Activated T-cell treated with anti-CD3 and anti-CD28 coated beads, Interleukin-2, amount 50 U/mL, for 24 hours (primary cell): ENCODE data around the gene GLB1L2.
"Not testable (repeated sequence)": the region's sequence is repeated elsewhere in the genome, so short reads cannot be mapped to it uniquely, and the experiment has no call there.

Source experiments
- DNase-seq: peaks from one replicate; pipeline ENCODE4 v3.0.0-alpha.2; 2020
- H3K27ac Mint-ChIP-seq: 2 replicates; pipeline ENCODE4 v1.8.0; 2020; ENCODE audit warnings: mild to moderate bottlenecking, mixed read lengths
- H3K27me3 Mint-ChIP-seq: 2 replicates; pipeline ENCODE4 v1.8.0; 2020; ENCODE audit warnings: mixed read lengths
- H3K36me3 Mint-ChIP-seq: 2 replicates; pipeline ENCODE4 v1.8.0; 2020; ENCODE audit warnings: low read depth, mixed read lengths
- H3K4me1 Mint-ChIP-seq: 2 replicates; pipeline ENCODE4 v1.8.0; 2020; ENCODE audit warnings: low read depth, mixed read lengths
- H3K4me3 Mint-ChIP-seq: 2 replicates; pipeline ENCODE4 v1.8.0; 2020; ENCODE audit warnings: mild to moderate bottlenecking, moderate library complexity, mixed read lengths
- H3K9me3 Mint-ChIP-seq: 2 replicates; pipeline ENCODE4 v1.8.0; 2020; ENCODE audit warnings: mixed read lengths

GLB1L2 gene

DNA sequence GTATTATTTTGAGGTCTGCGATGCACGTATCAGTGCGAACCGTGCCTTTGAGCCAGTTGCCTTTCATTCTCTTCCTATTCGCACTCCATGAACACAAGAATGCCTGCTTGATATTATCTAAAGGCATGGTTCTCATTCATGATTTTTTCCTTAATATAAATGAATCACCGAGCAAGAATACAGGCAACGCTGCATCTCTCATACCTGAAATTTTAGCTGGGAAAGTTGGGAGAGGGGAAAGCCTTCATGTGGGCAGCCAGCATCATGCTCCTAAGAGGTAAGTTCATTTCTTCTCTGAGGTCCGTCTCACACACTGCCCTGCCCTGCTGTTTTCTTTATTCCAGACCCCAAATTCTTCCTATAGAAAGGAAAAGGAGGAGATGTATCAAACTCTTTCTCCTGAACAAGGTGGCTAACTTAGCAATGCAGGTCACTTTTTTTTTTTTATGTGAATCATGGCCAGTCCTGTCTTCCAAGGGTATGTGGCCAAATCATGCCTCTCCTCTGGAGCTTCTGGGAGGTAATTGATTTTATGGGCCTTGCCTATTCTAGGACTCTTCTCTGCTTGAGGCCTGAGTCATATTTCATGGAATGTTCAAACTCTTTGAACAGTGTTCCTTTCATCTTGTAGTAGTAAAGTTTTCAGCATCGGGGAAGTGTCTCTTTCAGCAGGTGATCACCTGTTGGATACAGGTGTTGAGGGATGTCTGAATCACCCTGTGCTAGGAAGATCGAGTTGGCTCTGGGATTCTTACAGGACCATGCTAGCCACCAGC, 3.2 kb downstream of the GLB1L2 start:
- Mint-ChIP-seq H3K4me3 (no peak overlapping the region), H3K27ac (no peak overlapping the region), H3K4me1 (peaks cover 24% of the 10 kb centered on the region), H3K9me3 (no peaks in the 10 kb centered on the region), H3K27me3 (peaks cover 24% of the 10 kb centered on the region), H3K36me3 (peaks cover 3% of the 10 kb centered on the region)
- DNase-seq, result no peak

GRCh38 chr11:134337051-134337450, 5.3 kb downstream of the GLB1L2 start:
- Mint-ChIP-seq H3K27ac (no peak overlapping the region), H3K36me3 (peaks cover 3% of the 10 kb centered on the region), H3K9me3 (no peaks in the 10 kb centered on the region), H3K4me3 (no peak overlapping the region), H3K27me3 (peaks cover 9% of the 10 kb centered on the region), H3K4me1 (peaks cover 16% of the 10 kb centered on the region)
- no peak for DNase-seq

DNA sequence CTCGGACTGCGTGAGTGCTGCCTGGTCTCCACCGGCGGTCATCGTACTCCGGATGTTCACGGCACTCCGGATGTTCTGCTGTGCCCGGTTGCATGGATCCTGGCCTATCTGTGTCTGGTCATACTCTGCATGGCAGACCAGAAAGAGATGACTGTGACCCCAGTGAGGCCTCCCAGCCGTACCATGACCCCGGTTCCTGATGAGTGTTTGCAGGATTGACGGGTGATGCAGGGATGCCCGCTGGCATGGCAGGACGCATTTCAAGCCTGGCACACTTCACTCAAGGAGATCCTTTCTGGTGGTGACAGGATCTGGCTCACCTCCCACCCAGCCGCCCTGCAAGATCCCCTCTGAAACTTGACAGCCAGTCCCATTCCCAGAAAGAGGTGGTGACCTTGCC, 6.3 kb downstream of the GLB1L2 start:
- Mint-ChIP-seq H3K9me3 (no peaks in the 10 kb centered on the region), H3K4me1 (peaks cover 9% of the 10 kb centered on the region), H3K27me3 (peaks cover 3% of the 10 kb centered on the region), H3K4me3 (no peak overlapping the region), H3K36me3 (peaks cover 3% of the 10 kb centered on the region), H3K27ac (no peak overlapping the region)
- DNase-seq, result no peak

DNA sequence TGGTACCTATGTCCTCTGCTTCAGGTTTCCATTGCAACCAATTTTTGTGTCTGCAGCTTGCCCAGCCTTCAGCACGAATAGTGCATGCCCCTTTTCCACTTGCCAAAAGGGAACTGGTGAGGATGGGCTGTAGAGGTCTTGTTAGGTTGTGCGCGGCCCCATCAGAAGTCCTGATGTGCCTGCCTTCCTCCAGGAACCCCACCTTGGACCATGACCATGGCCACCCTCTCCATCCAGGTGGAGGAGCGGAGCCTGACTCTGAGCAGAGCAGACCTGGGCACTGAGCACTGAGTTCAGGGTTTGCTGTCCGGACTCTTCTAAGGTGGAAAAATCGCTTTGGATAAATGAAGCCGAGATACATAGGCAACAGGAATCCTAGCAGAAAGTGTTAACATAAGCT, 6.9 kb downstream of the GLB1L2 start:
- Mint-ChIP-seq H3K27ac (no peak overlapping the region), H3K9me3 (no peaks in the 10 kb centered on the region), H3K4me3 (no peak overlapping the region), H3K4me1 (peaks cover 4% of the 10 kb centered on the region), H3K27me3 (no peaks in the 10 kb centered on the region), H3K36me3 (peaks cover 3% of the 10 kb centered on the region)
- DNase-seq, result no peak

- Mint-ChIP-seq H3K4me1 (no peaks in the 10 kb centered on the region), H3K27me3 (no peaks in the 10 kb centered on the region), H3K27ac (no peak overlapping the region)
Measured at GRCh38 chr11:134339756-134340155, 8.0 kb downstream of the GLB1L2 start.

DNA sequence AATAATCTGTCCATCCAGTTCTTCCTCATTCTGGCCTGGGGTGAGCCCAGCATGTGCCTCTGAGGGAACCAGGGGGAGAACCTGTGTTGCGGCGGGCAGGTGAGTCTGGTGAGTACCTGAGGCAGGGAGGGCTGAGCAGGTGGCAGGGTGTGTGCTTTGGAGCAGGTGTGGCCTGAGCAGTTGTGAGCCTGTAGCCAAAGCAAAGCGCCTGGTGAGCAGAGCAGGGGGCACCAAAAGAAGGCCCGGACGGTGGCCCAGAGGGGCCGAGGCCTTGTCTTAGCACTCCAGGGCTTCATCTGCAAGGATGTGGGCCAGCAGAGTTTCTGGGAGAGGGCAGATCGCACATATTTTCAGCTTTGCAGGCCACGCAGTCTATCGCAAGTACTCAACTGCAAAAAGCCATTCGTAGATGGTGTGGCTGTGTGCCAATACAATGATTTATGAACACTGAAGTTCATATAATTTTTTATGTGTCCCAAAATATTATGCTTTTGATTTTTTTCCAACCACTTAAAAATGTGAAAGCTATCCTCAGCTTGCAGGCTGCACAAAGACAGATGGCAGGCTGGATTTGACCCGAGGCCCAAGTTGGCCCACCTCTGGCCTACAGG, 8.7 kb downstream of the GLB1L2 start:
- peaks cover 3% of the 10 kb centered on the region for H3K36me3 Mint-ChIP-seq
- H3K4me3 Mint-ChIP-seq, result no peak overlapping the region
- no peaks in the 10 kb centered on the region for H3K9me3 Mint-ChIP-seq
- H3K27ac Mint-ChIP-seq, result no peak overlapping the region
- DNase-seq, result no peak
- H3K27me3 Mint-ChIP-seq, result no peaks in the 10 kb centered on the region
- H3K4me1 Mint-ChIP-seq, result no peaks in the 10 kb centered on the region

More at GRCh38 chr11:134339756-134340155, 8.0 kb downstream of the GLB1L2 start:
- H3K36me3 Mint-ChIP-seq, result peaks cover 3% of the 10 kb centered on the region
- DNase-seq, result no peak
- no peaks in the 10 kb centered on the region for H3K9me3 Mint-ChIP-seq
- H3K4me3 Mint-ChIP-seq, result no peak overlapping the region

- peaks cover 3% of the 10 kb centered on the region for H3K36me3 Mint-ChIP-seq
- no peak for DNase-seq
- H3K27me3 Mint-ChIP-seq, result no peaks in the 10 kb centered on the region
- no peaks in the 10 kb centered on the region for H3K9me3 Mint-ChIP-seq
- no peak overlapping the region for H3K27ac Mint-ChIP-seq
- H3K4me1 Mint-ChIP-seq, result no peaks in the 10 kb centered on the region
- H3K4me3 Mint-ChIP-seq, result no peak overlapping the region
Measured at GRCh38 chr11:134341805-134342571, 10.2 kb downstream of the GLB1L2 start.

DNA sequence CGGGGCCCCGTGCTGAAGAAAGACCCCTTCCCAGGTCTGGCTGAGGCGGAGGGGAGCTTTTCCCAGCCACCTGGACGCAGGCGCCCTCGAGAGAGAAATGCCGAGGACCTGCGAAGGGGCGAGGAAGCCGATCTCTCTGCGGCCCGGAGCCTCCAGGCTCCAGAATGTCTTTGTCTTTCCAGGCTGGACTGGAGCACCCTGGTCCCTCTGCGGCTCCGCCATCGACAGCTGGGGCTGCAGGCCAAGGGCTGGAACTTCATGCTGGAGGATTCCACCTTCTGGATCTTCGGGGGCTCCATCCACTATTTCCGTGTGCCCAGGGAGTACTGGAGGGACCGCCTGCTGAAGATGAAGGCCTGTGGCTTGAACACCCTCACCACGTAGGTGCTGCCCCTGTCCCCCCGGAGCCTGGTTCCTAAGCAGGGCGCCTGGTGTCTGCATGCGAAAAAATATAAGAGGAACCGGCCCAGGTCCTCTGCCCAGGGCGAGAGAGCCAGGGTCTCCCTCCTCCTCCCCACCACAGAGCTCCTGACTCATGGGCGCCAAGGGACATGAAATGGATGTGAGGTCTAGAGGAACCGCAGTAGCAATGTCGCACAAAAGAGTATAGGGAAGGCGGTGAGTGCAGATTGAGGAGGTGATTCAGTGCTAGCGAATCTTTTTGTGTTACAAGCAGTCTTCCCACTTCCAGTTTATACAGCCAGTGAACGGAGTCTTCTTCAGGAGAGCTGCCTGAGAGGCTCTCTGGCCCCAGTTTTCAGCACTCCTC, 11.0 kb downstream of the GLB1L2 start:
- Mint-ChIP-seq H3K36me3 (peaks cover 3% of the 10 kb centered on the region), H3K9me3 (no peaks in the 10 kb centered on the region), H3K4me3 (no peak overlapping the region), H3K4me1 (no peaks in the 10 kb centered on the region), H3K27ac (no peak overlapping the region), H3K27me3 (no peaks in the 10 kb centered on the region)
- DNase-seq, result no peak

DNA sequence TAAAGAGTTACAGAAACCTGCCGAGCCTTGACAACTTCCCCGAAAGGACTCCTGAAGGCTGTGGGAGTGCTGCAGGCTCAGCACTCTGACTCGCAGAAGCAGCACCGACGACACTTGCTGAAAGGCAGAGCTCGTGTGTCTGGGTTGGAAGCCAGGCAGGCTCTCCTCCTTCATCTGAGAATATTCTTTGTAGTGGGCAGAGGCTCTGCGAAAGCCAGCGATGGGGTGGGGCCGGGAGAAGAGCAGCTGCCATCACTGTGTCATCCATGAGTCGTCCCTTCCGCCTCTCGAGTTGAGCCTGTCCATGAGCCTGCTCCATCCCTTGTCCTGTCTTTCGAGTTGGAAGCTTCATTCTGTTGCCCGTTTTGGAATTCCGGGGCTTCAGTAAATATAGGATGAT, 11.9 kb downstream of the GLB1L2 start:
- Mint-ChIP-seq H3K4me3 (no peak overlapping the region), H3K36me3 (no peaks in the 10 kb centered on the region), H3K9me3 (no peaks in the 10 kb centered on the region), H3K27ac (no peak overlapping the region), H3K4me1 (no peaks in the 10 kb centered on the region), H3K27me3 (no peaks in the 10 kb centered on the region)
- DNase-seq, result no peak

DNA sequence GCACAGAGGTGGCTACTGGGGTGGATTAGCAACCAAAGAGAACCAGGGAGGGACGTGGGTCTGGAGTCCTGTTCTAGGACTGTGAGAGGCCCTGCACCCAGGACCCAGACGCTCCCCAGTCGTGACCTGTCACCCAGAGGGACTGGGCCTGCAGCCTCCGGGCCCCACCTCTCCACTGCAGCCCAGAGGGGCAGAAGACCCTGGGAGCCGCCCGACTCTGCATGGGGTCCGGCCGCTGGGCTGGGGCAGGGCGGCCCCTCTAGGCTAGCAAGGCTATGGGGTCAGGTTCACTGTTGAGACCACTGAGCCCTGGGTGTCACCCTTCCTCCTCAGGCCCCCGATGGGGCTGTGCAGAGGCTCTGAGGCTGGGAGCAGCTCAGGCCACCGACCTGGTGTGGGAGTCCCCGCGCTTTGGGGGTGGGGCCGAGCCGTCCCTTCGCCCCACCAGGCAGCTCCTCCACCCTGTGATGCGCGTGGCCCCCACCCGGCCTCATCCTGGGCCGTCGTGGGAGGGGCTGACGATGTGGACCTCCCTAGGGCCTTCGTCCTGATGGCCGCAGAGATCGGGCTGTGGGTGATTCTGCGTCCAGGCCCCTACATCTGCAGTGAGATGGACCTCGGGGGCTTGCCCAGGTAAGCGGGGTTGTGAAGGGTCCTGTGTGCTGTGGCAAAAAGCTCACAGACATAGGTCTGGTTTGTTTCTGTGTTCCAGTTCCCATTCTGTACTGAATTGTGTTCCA, 12.9 kb downstream of the GLB1L2 start:
- H3K9me3 Mint-ChIP-seq, H3K27me3 Mint-ChIP-seq, H3K36me3 Mint-ChIP-seq, H3K4me1 Mint-ChIP-seq, H3K4me3 Mint-ChIP-seq, DNase-seq, H3K27ac Mint-ChIP-seq: not testable (repeated sequence)

- Mint-ChIP-seq H3K9me3 (no peaks in the 10 kb centered on the region), H3K4me1 (peaks cover 11% of the 10 kb centered on the region), H3K27me3 (no peaks in the 10 kb centered on the region), H3K27ac (no peak overlapping the region), H3K4me3 (no peak overlapping the region), H3K36me3 (peaks cover 2% of the 10 kb centered on the region)
- no peak for DNase-seq
Measured at GRCh38 chr11:134345237-134345550, 13.4 kb downstream of the GLB1L2 start.

- peaks cover 14% of the 10 kb centered on the region for H3K4me1 Mint-ChIP-seq
- H3K4me3 Mint-ChIP-seq, result no peak overlapping the region
- H3K27ac Mint-ChIP-seq, result no peak overlapping the region
Measured at GRCh38 chr11:134346101-134346975, 14.6 kb downstream of the GLB1L2 start.

DNA sequence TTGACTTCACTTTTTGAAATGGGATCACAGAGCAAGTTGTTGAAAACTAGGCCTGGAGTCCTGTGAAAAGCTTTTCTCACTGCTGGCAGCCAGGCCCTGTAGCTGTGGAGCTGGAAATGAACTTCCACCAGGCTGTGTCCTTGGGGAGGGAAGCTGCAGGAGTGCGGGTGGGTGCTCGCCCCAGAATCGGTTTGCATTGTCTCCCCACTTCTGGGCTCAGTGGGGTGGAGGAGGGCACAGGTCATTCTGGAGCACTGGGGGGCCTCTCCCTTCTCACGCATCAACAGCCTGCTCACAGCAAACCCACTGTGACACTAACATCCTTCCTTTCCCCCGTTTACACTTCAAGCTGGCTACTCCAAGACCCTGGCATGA, 15.2 kb downstream of the GLB1L2 start:
- H3K27me3 Mint-ChIP-seq, result no peaks in the 10 kb centered on the region
- peaks cover 14% of the 10 kb centered on the region for H3K4me1 Mint-ChIP-seq
- no peak overlapping the region for H3K27ac Mint-ChIP-seq
- no peak overlapping the region for H3K4me3 Mint-ChIP-seq
- no peak for DNase-seq
- no peaks in the 10 kb centered on the region for H3K9me3 Mint-ChIP-seq
- peaks cover 2% of the 10 kb centered on the region for H3K36me3 Mint-ChIP-seq

More at GRCh38 chr11:134346101-134346975, 14.6 kb downstream of the GLB1L2 start:
- DNase-seq, result no peak
- Mint-ChIP-seq H3K27me3 (no peaks in the 10 kb centered on the region), H3K36me3 (peaks cover 2% of the 10 kb centered on the region), H3K9me3 (no peaks in the 10 kb centered on the region)
